K562 (cell line): Measurements from ENCODE around the gene BSPRY. TPM values are rescaled to one million over a fixed set of nuclear protein-coding genes. Genes with fewer than 3 reads are reported as not detected.

Source experiments
- ATAC-seq: fragments of 200-7000 bp; cut with Tn5 transposase; 3 replicates; pipeline ENCODE4 v1.9.1; 2020; ENCODE audit warnings: moderate library complexity
- BruUV-seq: library from RNA; stranded (reverse); fragments of 400-500 nt; replicated peaks from 2 replicates; lab custom pipeline; 2021; lab: Mats Ljungman, UMichigan
- CTCF ChIA-PET: fragments of 300-600 bp; formaldehyde crosslinking; extraction: SDS; loops from one replicate; lab custom pipeline; 2021; ENCODE audit warnings: low intra/inter-chr PET ratio; lab: Yijun Ruan, JAX
- POLR2A ChIA-PET: fragments of 300-600, 350-650 bp; sonication (Branson Sonifier 250); formaldehyde crosslinking; extraction: SDS; loops from one replicate; lab custom pipeline; 2021; ENCODE audit warnings: antibody characterized with exemption, inconsistent platforms; lab: Yijun Ruan, JAX
- DNase-seq, 4 experiments: peaks; one replicate each; pipeline versions ENCODE4 v3.0.0 to v3.0.0-alpha.2; 2011 to 2018; ENCODE audit warnings: low spot score in 3 of 4, mixed read lengths in 3 of 4; ENCODE audit errors: extremely low read depth in 1 of 4
- FAIRE-seq: peaks from 2 replicates; lab custom pipeline; 2011; peaks lifted over from hg19 to GRCh38; lab: Jason Lieb, UNC
- H2AFZ ChIP-seq: 2 replicates; pipeline ENCODE4 v1.6.0; 2011; ENCODE audit warnings: low read depth, low read length, control low read depth, inconsistent platforms
- H3K27ac ChIP-seq: fragments of 200-600 bp; 3 replicates; pipeline ENCODE4 v1.8.0; 2011; ENCODE audit warnings: low read depth, mild to moderate bottlenecking, control low read depth, inconsistent platforms, low read length, moderate library complexity, mixed read lengths; ENCODE audit errors: extremely low read depth
- H3K27me3 ChIP-seq, 2 experiments: fragments of 300-600 bp in 1 of 2; 2 replicates in 1 of 2; 3 replicates in 1 of 2; pipeline versions ENCODE4 v1.6.0 to v1.8.0; 2011; ENCODE audit warnings: inconsistent platforms in 2 of 2, low read length in 2 of 2, mild to moderate bottlenecking in 1 of 2, mixed read lengths in 1 of 2, moderate library complexity in 1 of 2; ENCODE audit not compliant: control insufficient read depth in 2 of 2, insufficient read depth in 2 of 2
- H3K36me3 ChIP-seq: fragments of 300-600 bp; 3 replicates; pipeline ENCODE4 v1.8.0; 2011; ENCODE audit warnings: mild to moderate bottlenecking, low read length, inconsistent platforms; ENCODE audit not compliant: control insufficient read depth, insufficient read depth
- H3K4me1 ChIP-seq, 2 experiments: fragments of 200-600 bp in 1 of 2; replicated peaks in 1 of 2; 2 replicates in 1 of 2; 3 replicates in 1 of 2; pipeline versions ENCODE4 v1.5.1 to v1.8.0; 2011; ENCODE audit warnings: inconsistent platforms in 2 of 2, low read length in 2 of 2, mild to moderate bottlenecking in 1 of 2, mixed read lengths in 1 of 2, moderate library complexity in 1 of 2; ENCODE audit not compliant: control insufficient read depth in 2 of 2, insufficient read depth in 2 of 2
- H3K4me2 ChIP-seq: 2 replicates; pipeline ENCODE4 v1.6.1; 2011; ENCODE audit warnings: low read length, control low read depth, inconsistent platforms, mixed read lengths; ENCODE audit not compliant: insufficient read depth
- H3K4me3 ChIP-seq: fragments of 200-600 bp; sonication (generic), shearing (Covaris generic); 2 replicates; pipeline ENCODE4 v1.5.1; 2016; ENCODE audit warnings: control low read depth, inconsistent platforms
- H3K79me2 ChIP-seq: fragments of 200-600 bp; 3 replicates; pipeline ENCODE4 v1.8.0; 2011; ENCODE audit warnings: low read length, inconsistent platforms; ENCODE audit not compliant: control insufficient read depth, insufficient read depth
- H3K9ac ChIP-seq, 2 experiments: 2 replicates each; pipeline versions ENCODE4 v1.6.0 to v1.6.1; 2011; ENCODE audit warnings: low read depth in 2 of 2, low read length in 2 of 2, control low read depth in 1 of 2, inconsistent platforms in 1 of 2, mild to moderate bottlenecking in 1 of 2, mixed read lengths in 1 of 2; ENCODE audit not compliant: insufficient read depth in 1 of 2
- H3K9me1 ChIP-seq: one replicate; pipeline ENCODE4 v1.6.0; 2011; ENCODE audit warnings: inconsistent platforms, mild to moderate bottlenecking, low read length, moderate library complexity; ENCODE audit not compliant: control insufficient read depth, insufficient read depth
- H3K9me3 ChIP-seq: replicated peaks from 2 replicates; pipeline ENCODE4 v1.5.1; 2011; ENCODE audit warnings: low read depth, low read length, inconsistent platforms; ENCODE audit not compliant: control insufficient read depth, insufficient read depth
- H4K20me1 ChIP-seq: replicated peaks from 2 replicates; pipeline ENCODE4 v1.6.1; 2011; ENCODE audit warnings: low read length, inconsistent platforms, mixed read lengths; ENCODE audit not compliant: control insufficient read depth, insufficient read depth
- KLF16 ChIP-seq: IDR thresholded peaks from 2 replicates; pipeline ENCODE4 v1.6.1; 2016; ENCODE audit warnings: antibody characterized with exemption
- PCBP2 ChIP-seq: fragments of 200-400 bp; formaldehyde crosslinking; IDR thresholded peaks from 2 replicates; pipeline ENCODE4 v1.6.1; 2018; ENCODE audit warnings: low read length, low read depth, mild to moderate bottlenecking, moderate library complexity; ENCODE audit not compliant: poor library complexity, severe bottlenecking
- PRDM10 ChIP-seq: fragments of 450-650 bp; IDR thresholded peaks from 2 replicates; pipeline ENCODE4 v1.6.1; 2018; ENCODE audit not compliant: partially characterized antibody
- SMARCC2 ChIP-seq: fragments of 450-650 bp; IDR thresholded peaks from 2 replicates; pipeline ENCODE4 v1.6.1; 2017; ENCODE audit warnings: antibody characterized with exemption, moderate library complexity, mild to moderate bottlenecking, low read depth
- SREBF1 ChIP-seq: fragments of 150-350 bp; IDR thresholded peaks from 2 replicates; pipeline ENCODE4 v1.6.1; 2014; ENCODE audit warnings: antibody characterized with exemption, low read depth, low read length, borderline replicate concordance
- SRSF9 ChIP-seq: fragments of 200-400 bp; formaldehyde crosslinking; IDR thresholded peaks from 2 replicates; pipeline ENCODE4 v1.6.1; 2017; ENCODE audit warnings: low read depth, low read length, borderline replicate concordance
- ZNF318 ChIP-seq, 2 experiments: fragments of 450-650 bp; IDR thresholded peaks; 2 replicates each; pipeline ENCODE4 v1.6.1; 2016; ENCODE audit warnings: mild to moderate bottlenecking in 2 of 2, borderline replicate concordance in 1 of 2, low read depth in 1 of 2, moderate library complexity in 1 of 2
- WGBS: fragments of 100-300 bp; shearing (Covaris generic); methylation state at CpG from one replicate; pipeline ENCODE4 v1.1.6; 2016; ENCODE audit warnings: low coverage, mixed read lengths; ENCODE audit not compliant: insufficient coverage; ENCODE audit errors: missing lambda C conversion rate; 5-methylcytosine and 5-hydroxymethylcytosine counted together
- in situ Hi-C: fragments of 300-500 bp; cut with MboI; formaldehyde crosslinking; loops from 4 replicates; pipeline ENCODE4 v1.15.0; 2018; ENCODE audit warnings: inconsistent platforms, mixed read lengths
- intact Hi-C: fragments of 100-400 bp; cut with micrococcal nuclease; formaldehyde crosslinking; loops from 2 replicates; pipeline ENCODE4 v1.14.2; 2022
- polyA plus RNA-seq, 8 experiments: library from polyadenylated mRNA; depleted of rRNA in 4 of 8; stranded (reverse) in 5 of 8; unstranded in 3 of 8; fragments of >200 nt; fragmentation: Nextera tagmentation in 2 of 8; fragmentation: Illumina TruSeq in 1 of 8; extraction: Ambion mirVana in 2 of 8; extraction: Trizol in 1 of 8; gene quantifications; 2 replicates each; pipeline versions ENCODE4 v1.2.1 to v1.2.3, GENCODE V29; 2011 to 2014; ENCODE audit warnings: inconsistent platforms in 1 of 8, missing spikeins in 1 of 8
- total RNA-seq, 7 experiments: library from RNA; depleted of rRNA in 6 of 7; stranded (reverse); fragments of >200 nt in 6 of 7; fragmentation: Illumina TruSeq in 2 of 7; extraction: Trizol in 2 of 7; gene quantifications; 2 replicates each; pipeline versions ENCODE4 v1.2.1 to v1.2.3, GENCODE V29; 2011 to 2021; ENCODE audit warnings: low replicate concordance in 1 of 7

Gene BSPRY
- total and polyA plus RNA-seq, 9 of the 15 experiments (the other 6 are each of a cell fraction or from before 2014, with no cell fraction given): 0.07 to 0.67 (median 0.18) TPM

GRCh38 chr9:113387560-113388230, 38.4 kb downstream of the BSPRY start (continued):
- TF ChIP-seq PRDM10: no peak

GRCh38 chr9:113388833-113389232, 39.5 kb downstream of the BSPRY start:
- peaks cover 36% of the 10 kb centered on the region; the same call in 2 of the 3 replicates for H3K36me3 ChIP-seq
- DNase-seq (no peak), ATAC-seq (no peak), FAIRE-seq (no peak)
- no peaks in the 10 kb centered on the region for H3K9me1 ChIP-seq
- H3K4me2 ChIP-seq: no peak overlapping the region
- intact Hi-C loops: no loop called here
- in situ Hi-C loops: no loop called here
- H3K27me3 ChIP-seq: no peaks in the 10 kb centered on the region
- no TSS peak for BruUV-seq
- ChIA-PET POLR2A (interaction anchor here (0.6 kb wide), 1 partner anchor 94 kb away, joined by 3 read pairs; no protein-coding TSS in a partner anchor), CTCF (no interaction called here)
- H3K9ac ChIP-seq: peak overlapping the region in 1 of 2 experiments; percentile 68; a peak in 2 of 4 replicates
- peaks cover 2 to 8% of the 10 kb centered on the region in 2 experiments; a peak in 3 of 5 replicates for H3K4me1 ChIP-seq
- H3K79me2 ChIP-seq: no peaks in the 10 kb centered on the region
- no peak overlapping the region for H3K4me3 ChIP-seq
- no peaks in the 10 kb centered on the region for H4K20me1 ChIP-seq
- no peak overlapping the region for H3K27ac ChIP-seq
- no peaks in the 10 kb centered on the region for H3K9me3 ChIP-seq
- H2AFZ ChIP-seq: no peak overlapping the region
- WGBS: 69% methylated on average over 12 of the region's 13 CpGs
- TF ChIP-seq PCBP2: no peak
- no peak for TF ChIP-seq SREBF1
- no peak for TF ChIP-seq KLF16
- no peak for TF ChIP-seq SRSF9
- TF ChIP-seq SMARCC2: no peak
- no peak for TF ChIP-seq ZNF318 (IDR thresholded peaks at IDR 0.05; ENCODE audit: borderline replicate concordance in 1 of 2, low read depth in 1 of 2)
